ENCODE results near the gene SF3A1. TPM values are rescaled to one million over a fixed set of nuclear protein-coding genes. Genes with fewer than 3 reads are reported as not detected.

SF3A1 gene
- total and polyA plus RNA-seq, 2 donors (not counting 1 experiment from before 2014, with no cell fraction given) = 17.0 to 22.9 TPM

DNA sequence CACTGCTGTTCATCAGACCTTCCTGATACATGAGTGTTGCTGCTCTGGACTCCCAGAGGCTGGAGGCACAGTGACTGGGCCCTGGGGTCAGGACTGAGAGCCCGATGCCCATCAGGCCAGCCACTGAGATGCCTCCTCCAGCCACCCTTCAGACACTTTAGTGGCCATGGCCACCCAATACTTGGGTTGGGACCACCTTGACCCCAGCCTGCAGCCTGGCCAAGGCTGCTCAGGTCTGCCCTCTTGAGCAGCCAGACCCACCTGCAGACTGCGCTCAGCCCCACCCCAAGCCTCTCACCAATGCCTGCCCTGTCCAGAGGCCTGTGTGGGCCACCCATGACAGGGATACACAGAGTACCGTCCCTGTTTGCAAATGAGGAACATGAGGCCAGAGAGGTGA lies 26.4 kb upstream of the SF3A1 start:
- no peak overlapping the region for H3K4me2 ChIP-seq (ENCODE audit: extremely low read depth, insufficient read depth, low read length)
- H2AFZ ChIP-seq (ENCODE audit: low read length) = no peak overlapping the region
- no peaks in the 10 kb centered on the region for H3K27me3 ChIP-seq (ENCODE audit: control insufficient read depth, insufficient read depth, low read length)
- H3K79me2 ChIP-seq (ENCODE audit: control insufficient read depth, insufficient read depth, low read length) = no peaks in the 10 kb centered on the region
- TF ChIP-seq, protein P1, sequence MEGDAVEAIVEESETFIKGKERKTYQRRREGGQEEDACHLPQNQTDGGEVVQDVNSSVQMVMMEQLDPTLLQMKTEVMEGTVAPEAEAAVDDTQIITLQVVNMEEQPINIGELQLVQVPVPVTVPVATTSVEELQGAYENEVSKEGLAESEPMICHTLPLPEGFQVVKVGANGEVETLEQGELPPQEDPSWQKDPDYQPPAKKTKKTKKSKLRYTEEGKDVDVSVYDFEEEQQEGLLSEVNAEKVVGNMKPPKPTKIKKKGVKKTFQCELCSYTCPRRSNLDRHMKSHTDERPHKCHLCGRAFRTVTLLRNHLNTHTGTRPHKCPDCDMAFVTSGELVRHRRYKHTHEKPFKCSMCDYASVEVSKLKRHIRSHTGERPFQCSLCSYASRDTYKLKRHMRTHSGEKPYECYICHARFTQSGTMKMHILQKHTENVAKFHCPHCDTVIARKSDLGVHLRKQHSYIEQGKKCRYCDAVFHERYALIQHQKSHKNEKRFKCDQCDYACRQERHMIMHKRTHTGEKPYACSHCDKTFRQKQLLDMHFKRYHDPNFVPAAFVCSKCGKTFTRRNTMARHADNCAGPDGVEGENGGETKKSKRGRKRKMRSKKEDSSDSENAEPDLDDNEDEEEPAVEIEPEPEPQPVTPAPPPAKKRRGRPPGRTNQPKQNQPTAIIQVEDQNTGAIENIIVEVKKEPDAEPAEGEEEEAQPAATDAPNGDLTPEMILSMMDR (conservative IDR thresholded peaks at IDR 0.05 in 1 of 2, IDR thresholded peaks at IDR 0.05 in 1 of 2; ENCODE audit: low read depth in 1 of 2, low read length in 2 of 2) = no peak
- no peak for TF ChIP-seq EZH2 (IDR thresholded peaks at IDR 0.05; ENCODE audit: low read length, missing control alignments)
- DNase-seq (ENCODE audit: low read depth in 2 of 2) = no peak
- no peak overlapping the region for H3K4me3 ChIP-seq (replicated peaks in 1 of 4; ENCODE audit: control extremely low read depth in 1 of 4, insufficient read depth in 1 of 4, low read depth in 3 of 4, low read length in 4 of 4)
- peaks cover 6% of the 10 kb centered on the region for H3K36me3 ChIP-seq (ENCODE audit: control insufficient read depth, insufficient read depth, low read length)
- H3K9ac ChIP-seq (ENCODE audit: insufficient read depth, low read length) = no peak overlapping the region
- no peak overlapping the region for H3K27ac ChIP-seq (ENCODE audit: insufficient read depth, low read length)
- H3K9me3 ChIP-seq (ENCODE audit: control insufficient read depth, insufficient read depth, low read depth, low read length) = no peaks in the 10 kb centered on the region
- H4K20me1 ChIP-seq (ENCODE audit: control insufficient read depth, extremely low read depth, insufficient read depth, low read length) = no peaks in the 10 kb centered on the region
- H3K4me1 ChIP-seq (ENCODE audit: control insufficient read depth, extremely low read depth, insufficient read depth, low read length) = peaks cover 2% of the 10 kb centered on the region

DNA sequence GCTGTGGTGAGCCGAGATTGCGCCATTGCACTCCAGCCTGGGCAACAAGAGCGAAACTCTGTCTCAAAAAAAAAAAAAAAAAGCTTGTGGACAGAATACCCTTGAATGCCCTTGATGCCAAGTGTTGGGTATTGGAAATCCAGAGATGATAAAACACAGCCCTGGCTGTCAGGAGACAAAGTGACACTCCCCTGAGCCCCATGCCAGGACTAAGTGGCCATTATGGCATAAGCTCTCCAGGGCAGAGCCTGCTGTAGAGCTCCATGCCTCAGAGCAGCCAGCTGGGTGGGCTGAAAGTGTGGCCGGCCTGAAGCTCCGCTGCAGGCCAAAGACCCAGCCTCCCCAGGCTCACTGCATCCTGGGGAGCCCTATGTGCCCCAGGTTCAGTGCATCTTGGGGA lies 25.6 kb upstream of the SF3A1 start:
- Histone ChIP-seq H2AFZ (ENCODE audit: low read length) (no peak overlapping the region), H3K4me3 (replicated peaks in 1 of 4; ENCODE audit: control extremely low read depth in 1 of 4, insufficient read depth in 1 of 4, low read depth in 3 of 4, low read length in 4 of 4) (no peak overlapping the region)

DNA sequence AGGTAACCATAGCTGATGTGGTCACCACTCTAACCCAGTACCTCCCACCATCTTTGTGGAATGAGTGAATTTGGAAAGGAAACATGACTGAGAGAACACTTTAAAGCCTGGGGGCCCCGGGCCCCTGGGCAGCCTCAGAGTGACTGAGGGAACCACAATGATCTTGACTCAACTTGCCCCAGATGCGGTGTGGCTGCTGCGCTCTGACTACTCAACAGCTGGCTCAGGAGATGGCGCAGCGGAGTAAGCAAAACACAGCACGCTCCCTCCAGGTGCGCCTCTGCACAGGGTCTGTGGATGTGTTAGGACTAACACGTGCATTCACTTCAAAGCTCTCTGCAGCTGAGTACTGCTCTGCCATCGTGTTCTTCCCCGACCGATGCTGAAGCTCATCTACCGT lies 24.6 kb upstream of the SF3A1 start:
- Histone ChIP-seq H3K4me3 (replicated peaks in 1 of 4; ENCODE audit: control extremely low read depth in 1 of 4, insufficient read depth in 1 of 4, low read depth in 3 of 4, low read length in 4 of 4) (no peak overlapping the region), H3K9me3 (ENCODE audit: control insufficient read depth, insufficient read depth, low read depth, low read length) (no peaks in the 10 kb centered on the region), H3K4me2 (ENCODE audit: extremely low read depth, insufficient read depth, low read length) (no peak overlapping the region), H4K20me1 (ENCODE audit: control insufficient read depth, extremely low read depth, insufficient read depth, low read length) (no peaks in the 10 kb centered on the region), H3K27ac (ENCODE audit: insufficient read depth, low read length) (no peak overlapping the region), H2AFZ (ENCODE audit: low read length) (no peak overlapping the region), H3K79me2 (ENCODE audit: control insufficient read depth, insufficient read depth, low read length) (no peaks in the 10 kb centered on the region), H3K9ac (ENCODE audit: insufficient read depth, low read length) (no peak overlapping the region), H3K4me1 (ENCODE audit: control insufficient read depth, extremely low read depth, insufficient read depth, low read length) (no peaks in the 10 kb centered on the region), H3K27me3 (ENCODE audit: control insufficient read depth, insufficient read depth, low read length) (no peaks in the 10 kb centered on the region), H3K36me3 (ENCODE audit: control insufficient read depth, insufficient read depth, low read length) (peaks cover 10% of the 10 kb centered on the region)
- no peak for TF ChIP-seq EZH2 (IDR thresholded peaks at IDR 0.05; ENCODE audit: low read length, missing control alignments)
- TF ChIP-seq, protein P1 (conservative IDR thresholded peaks at IDR 0.05 in 1 of 2, IDR thresholded peaks at IDR 0.05 in 1 of 2; ENCODE audit: low read depth in 1 of 2, low read length in 2 of 2) = no peak
- no peak for DNase-seq (ENCODE audit: low read depth in 2 of 2)

More for the DNA sequence above, 25.6 kb upstream of the SF3A1 start:
- Histone ChIP-seq H4K20me1 (ENCODE audit: control insufficient read depth, extremely low read depth, insufficient read depth, low read length) (no peaks in the 10 kb centered on the region), H3K27ac (ENCODE audit: insufficient read depth, low read length) (no peak overlapping the region), H3K27me3 (ENCODE audit: control insufficient read depth, insufficient read depth, low read length) (no peaks in the 10 kb centered on the region), H3K79me2 (ENCODE audit: control insufficient read depth, insufficient read depth, low read length) (no peaks in the 10 kb centered on the region), H3K9ac (ENCODE audit: insufficient read depth, low read length) (no peak overlapping the region), H3K4me1 (ENCODE audit: control insufficient read depth, extremely low read depth, insufficient read depth, low read length) (no peaks in the 10 kb centered on the region), H3K36me3 (ENCODE audit: control insufficient read depth, insufficient read depth, low read length) (peaks cover 7% of the 10 kb centered on the region), H3K9me3 (ENCODE audit: control insufficient read depth, insufficient read depth, low read depth, low read length) (no peaks in the 10 kb centered on the region), H3K4me2 (ENCODE audit: extremely low read depth, insufficient read depth, low read length) (no peak overlapping the region)
- DNase-seq (ENCODE audit: low read depth in 2 of 2) = no peak
- no peak for TF ChIP-seq EZH2 (IDR thresholded peaks at IDR 0.05; ENCODE audit: low read length, missing control alignments)
- TF ChIP-seq, protein P1 (conservative IDR thresholded peaks at IDR 0.05 in 1 of 2, IDR thresholded peaks at IDR 0.05 in 1 of 2; ENCODE audit: low read depth in 1 of 2, low read length in 2 of 2) = no peak

Data from fibroblast of lung (primary cell).